ENCODE measurements around the gene FBXO4.

FBXO4 gene

DNA sequence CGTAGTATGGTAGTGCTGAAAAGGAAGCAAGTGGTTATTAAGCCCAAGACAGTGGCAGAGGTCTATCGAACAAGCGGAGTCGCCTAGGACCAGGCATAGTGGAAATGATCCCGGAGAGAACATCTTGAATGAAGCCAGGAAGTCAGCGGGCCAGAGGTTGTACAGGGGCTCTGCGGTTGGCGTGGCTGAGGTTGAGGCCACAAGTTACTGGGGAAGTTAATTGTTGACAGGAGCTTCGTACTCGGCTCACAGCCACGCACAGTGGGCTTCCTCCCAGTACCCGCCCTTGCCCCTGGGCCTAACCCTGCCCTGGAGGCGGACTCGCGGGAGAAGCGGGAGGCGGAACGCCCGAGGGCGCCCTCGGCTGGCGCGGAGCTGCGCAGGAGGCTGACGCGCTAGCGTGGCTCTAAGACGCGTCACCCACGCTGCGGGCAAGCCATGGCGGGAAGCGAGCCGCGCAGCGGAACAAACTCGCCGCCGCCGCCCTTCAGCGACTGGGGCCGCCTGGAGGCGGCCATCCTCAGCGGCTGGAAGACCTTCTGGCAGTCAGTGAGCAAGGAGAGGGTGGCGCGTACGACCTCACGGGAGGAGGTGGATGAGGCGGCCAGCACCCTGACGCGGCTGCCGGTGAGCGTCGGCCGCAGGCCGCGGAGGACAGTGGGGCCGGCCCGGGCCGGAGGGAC is at the start of gene FBXO4:
FBXO4 (plus strand) TSS at position 410 of the 683 bp plus-strand sequence; CDS start at position 439, 29 bp downstream.
- peak; percentile 84 for DNase-seq

- no peak for DNase-seq
Measured at GRCh38 chr5:41876678-41877077, 48.4 kb upstream of the FBXO4 start.

- DNase-seq, result no peak
Measured at GRCh38 chr5:41877408-41877807, 47.7 kb upstream of the FBXO4 start.

DNA sequence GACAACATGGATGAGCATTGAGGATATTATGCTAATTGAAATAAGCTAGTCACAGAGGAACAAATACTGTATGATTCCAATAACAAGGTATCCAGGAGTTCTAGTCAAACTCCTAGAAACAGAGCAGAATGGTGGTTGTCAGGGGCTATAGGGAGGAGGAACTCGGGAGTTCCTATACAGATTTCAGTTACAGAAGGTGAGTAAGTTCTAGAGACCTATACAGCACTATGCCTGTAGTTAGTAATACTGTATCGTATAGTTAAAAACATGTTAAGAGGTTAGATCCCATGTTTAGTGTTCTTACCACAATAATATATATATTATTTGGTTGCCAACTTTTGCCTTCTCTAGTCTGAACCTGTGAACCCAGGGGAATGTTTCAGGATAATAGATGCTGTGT is 46.9 kb upstream of the FBXO4 start:
- no peak for DNase-seq

- no peak for DNase-seq
Measured at GRCh38 chr5:41878643-41879478, 46.2 kb upstream of the FBXO4 start.

GRCh38 chr5:41882765-41883164 is 42.3 kb upstream of the FBXO4 start:
- DNase-seq, result no peak

DNA sequence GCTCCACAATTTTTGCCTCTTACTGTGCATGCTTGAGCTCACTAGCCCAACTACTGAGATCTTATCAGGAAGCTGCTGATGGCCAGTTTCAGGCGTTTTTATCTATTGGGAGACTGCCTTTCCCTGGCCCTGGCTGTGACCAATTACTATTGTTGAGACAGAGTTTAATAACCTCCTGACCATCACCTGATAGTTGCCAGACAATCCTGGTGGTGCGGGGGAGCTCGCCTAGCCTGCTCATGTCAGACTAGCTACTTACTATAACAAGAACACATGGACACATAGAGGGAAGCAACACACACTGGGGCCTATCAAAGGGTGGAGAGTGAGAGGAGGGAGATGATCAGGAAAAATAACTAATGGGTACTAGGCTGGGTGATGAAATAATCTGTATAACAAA is 41.8 kb upstream of the FBXO4 start:
- no peak for DNase-seq

DNA sequence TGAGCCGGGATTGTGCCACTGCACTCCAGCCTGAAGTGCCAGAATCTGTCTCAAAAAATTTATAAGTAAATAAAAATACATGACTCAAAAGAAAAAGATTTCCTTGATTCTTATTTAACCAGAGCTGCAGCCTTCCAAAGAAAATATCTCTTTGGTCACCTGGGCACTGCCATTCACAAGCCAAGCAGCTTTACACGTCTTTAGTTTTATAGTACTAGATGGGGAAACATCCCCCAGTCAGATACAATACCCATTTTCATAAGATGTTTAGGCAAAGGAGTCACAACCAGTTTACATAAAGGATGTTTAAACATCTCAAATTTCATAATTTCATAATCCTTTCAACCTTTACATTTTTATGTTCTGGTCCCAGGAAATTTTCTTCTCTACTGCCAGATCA is 41.1 kb upstream of the FBXO4 start:
- DNase-seq, result no peak

GRCh38 chr5:41885286-41885685 is 39.8 kb upstream of the FBXO4 start:
- DNase-seq, result no peak

- no peak for DNase-seq
Measured at GRCh38 chr5:41891066-41891707, 33.9 kb upstream of the FBXO4 start.

- no peak for DNase-seq
Measured at GRCh38 chr5:41892031-41892430, 33.0 kb upstream of the FBXO4 start.

DNA sequence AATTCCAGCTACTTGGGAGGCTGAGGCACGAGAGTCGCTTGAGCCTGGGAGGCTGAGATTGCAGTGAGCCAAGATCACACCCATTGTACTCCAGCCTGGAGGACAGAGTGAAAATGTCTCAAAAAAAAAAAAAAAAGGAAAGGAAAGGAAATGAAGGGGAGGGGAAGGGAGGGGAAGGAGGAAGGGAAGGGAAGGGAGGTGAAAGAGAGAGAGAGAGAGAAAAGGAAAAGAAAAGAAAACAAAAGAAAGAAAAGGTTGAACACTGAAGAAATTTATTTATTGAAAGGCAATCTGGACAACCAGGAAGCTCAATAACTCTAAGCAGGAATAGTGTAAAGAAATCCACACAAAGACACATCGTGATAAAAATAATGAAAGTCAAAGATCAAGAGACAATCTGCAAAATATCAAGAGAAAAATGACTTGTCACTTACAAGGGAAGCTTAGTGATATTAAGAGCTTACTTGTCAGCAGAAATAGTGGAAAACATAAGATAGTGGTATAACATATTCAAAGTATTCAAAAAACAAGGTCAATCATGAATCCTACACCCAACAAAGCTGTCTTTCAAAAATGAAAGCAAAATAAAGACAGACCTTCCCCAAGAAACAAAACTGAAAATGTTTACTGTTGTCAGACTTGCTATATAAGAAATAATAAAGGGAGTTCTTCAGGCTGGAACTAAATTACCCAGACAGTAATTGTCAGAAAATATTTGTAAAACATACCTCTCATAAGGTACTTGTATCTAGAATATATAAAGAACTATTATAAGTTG is 31.8 kb upstream of the FBXO4 start:
- no peak for DNase-seq

- DNase-seq, result no peak
Measured at GRCh38 chr5:41896230-41896629, 28.9 kb upstream of the FBXO4 start.

DNA sequence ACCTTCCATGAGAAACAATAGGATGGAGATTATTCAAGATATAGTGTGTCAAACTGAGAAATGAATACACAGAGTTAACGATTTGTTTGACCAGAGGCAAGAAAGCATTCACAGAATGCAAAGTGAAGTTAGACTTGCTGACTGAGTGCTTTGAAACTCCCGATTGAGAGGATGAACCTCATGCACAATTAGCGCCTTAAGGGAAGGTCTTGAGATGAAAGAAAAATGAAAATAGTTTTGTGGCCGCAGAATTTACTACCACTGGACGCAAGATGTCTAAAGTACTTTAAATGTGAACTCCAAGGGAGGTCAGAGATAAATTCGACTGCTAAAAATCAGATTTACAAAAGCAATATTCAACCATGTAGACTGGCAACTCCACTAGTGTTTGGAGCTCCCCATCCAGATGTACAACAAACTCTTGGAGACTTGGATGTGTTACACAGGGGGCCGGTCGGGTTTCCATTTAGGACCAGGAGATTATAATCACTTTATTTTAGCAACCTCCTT is 21.6 kb upstream of the FBXO4 start:
- DNase-seq, result no peak

- peak; percentile 95 for DNase-seq
Measured at GRCh38 chr5:41903892-41904799, 20.9 kb upstream of the FBXO4 start, which contains the start of gene RIMOC1. TSS of gene RIMOC1 (plus strand) at chr5:41904344. CDS start at chr5:41904368, 24 bp downstream.

- DNase-seq, result no peak
Measured at GRCh38 chr5:41906151-41906550, 18.9 kb upstream of the FBXO4 start.

DNA sequence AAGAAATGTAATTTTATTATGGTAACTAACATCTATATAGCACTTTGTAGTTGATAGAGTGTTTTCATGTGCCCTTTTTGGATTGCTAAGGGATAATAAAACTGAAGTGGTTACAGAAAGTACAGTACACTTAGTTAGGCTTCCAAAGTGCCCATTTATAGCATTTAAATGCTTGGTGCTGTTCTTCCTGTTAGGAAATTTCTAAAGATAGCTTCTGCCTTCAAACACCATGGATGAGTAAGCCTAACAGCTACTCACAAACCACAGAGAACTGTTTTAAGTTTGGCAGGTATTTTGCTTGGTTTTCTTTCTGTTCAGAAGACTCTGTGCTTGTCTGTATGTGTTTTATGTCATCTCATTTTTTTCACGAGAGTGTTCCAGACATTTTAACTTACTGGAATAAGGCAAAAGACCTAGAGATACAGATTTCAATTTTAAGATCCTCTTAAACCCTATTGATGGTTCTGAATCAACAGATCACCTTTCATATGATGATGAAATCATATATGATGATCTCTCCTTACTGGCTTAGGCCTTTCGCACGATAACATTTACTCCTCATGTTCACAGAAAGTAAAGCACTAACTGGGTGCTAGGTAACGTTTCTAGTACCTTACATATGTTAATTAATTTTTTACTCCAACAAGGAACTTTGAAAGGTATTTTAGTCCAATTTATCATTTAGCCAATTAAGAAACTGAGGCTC is 16.6 kb upstream of the FBXO4 start:
- no peak for DNase-seq

DNA sequence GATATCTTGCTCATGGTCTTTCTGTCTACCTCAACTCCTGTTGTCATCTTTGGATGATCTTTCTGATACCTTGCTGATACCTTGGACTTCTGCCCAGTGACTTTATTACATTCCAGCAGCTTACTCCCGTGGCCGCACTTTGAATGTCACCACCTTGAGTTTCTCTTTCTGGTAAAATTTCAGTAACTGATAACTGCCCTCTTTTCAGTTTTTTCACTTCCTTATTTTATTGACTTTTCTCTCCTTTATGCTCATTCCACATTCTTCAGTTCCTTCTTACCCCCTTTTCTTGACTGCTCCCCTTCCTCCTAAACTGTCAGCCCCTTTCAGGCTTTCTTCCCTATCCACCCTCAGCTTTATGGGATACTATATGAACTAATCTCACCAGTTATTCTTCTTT is 7.0 kb upstream of the FBXO4 start:
- DNase-seq, result no peak

DNA sequence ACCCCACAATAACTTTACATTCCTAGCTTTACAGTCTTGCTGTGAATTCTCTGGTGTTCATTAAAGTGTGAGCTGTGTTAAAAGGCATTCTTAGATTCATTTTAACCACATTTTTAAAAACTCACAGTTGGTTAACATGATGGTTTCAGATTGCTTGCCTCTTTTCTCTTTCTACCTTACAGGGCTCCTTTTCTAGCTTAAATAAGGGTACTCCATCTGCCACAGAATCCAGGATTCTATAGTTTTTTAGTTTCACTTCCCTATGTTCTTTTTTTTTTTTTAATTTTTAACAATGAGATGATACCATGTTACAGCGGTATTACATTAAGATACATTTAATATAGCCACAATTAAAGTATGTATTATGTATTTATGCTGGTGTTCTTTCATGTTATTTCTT is 3.9 kb upstream of the FBXO4 start:
- no peak for DNase-seq

- no peak for DNase-seq
Measured at GRCh38 chr5:41921874-41922273, 3.2 kb upstream of the FBXO4 start.

- no peak for DNase-seq
Measured at GRCh38 chr5:41924526-41924871, 582 bp upstream of the FBXO4 start.
